Kidney tubule cell (primary cell): ENCODE data around the gene LMO2.

Experiments used
- DNase-seq: peaks from one replicate; pipeline ENCODE4 v3.0.0-alpha.2; 2018; ENCODE audit warnings: low spot score

LMO2 gene

DNA sequence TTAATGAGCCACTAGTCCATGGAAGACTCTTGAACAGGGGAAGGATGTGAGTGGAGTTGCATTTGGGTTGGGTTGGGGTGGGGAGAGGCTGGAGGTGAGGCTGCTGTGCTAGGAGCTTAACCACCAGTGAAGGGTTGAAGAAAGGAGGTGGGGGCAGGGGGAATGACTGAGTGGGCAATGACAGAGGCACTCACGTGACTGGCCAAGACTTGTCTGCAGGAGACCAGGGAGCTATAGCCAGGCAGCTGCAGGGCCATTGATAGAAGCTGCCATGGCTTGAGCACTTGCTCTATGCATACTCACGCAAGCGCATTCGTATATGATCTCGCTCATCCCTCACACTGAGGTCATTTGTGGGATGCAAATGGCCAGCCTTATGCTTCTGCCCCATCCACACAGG is 4.0 kb downstream of the LMO2 start:
- no peak for DNase-seq

- DNase-seq: no peak
Observed at GRCh38 chr11:33885338-33886005, 6.4 kb downstream of the LMO2 start.

DNA sequence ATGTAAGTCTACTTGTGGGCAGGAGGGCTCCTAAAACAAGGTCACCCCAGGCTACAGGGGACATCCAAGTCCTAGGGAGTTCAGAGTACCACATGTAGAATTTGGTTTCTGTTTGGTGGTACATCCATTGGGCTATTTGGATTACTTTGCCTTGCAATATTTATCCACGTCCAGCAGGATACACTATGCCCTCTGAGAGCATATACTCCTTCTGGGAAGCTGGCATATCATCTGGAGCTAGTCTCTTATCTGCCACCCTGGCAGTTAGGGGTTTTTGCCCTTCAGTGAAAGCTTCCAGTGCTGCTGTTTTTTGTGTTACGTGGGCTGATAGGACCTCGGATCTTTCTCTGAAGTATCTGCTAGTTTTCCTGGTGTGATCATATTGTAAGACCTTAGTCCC is 7.3 kb downstream of the LMO2 start:
- DNase-seq: no peak

DNA sequence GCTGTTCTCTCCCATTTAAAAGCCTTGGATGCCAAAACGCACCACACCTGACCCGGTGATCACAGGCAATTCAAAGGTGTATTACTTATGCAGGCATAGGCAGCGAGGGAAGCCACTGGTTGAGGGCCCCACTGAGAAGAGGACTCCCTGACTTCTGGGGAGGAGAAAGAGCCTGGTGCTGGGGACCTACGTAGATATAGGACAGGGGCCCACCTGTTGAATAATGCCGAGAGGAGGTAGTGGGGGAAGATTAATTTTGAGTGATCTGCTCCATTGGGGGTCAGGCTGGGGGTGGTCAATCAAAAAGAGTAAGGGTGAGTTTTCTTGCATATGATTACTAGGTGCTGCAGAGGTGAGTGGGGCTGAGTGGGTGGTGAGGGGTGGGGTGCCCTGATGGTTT is 7.8 kb downstream of the LMO2 start:
- no peak for DNase-seq

- DNase-seq: no peak
Observed at GRCh38 chr11:33881651-33882503, 10.0 kb downstream of the LMO2 start.

DNA sequence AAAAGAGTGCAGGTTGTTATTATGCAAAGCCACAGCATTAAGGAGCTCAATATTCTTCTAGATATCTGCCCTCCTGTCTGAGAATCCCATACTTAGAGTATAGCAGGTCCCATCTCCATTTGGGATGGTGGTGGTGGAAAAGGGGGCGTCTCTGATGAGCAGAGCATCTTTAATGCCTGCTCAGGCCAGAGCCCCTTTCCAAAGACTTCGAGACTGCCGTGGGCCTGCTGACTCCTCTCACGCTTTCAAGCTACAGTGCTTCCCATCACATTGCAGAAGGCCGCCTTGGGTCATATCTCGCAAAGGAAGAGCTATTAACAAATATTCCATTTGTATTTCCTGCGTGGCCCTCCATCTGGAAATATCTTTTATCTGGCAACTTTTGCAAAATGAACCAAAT is 10.9 kb downstream of the LMO2 start:
- DNase-seq: no peak

- DNase-seq: no peak
Observed at GRCh38 chr11:33879375-33879774, 12.5 kb downstream of the LMO2 start.

- no peak for DNase-seq
Observed at GRCh38 chr11:33877038-33877437, 14.8 kb downstream of the LMO2 start.

GRCh38 chr11:33875621-33876294 is 16.1 kb downstream of the LMO2 start:
- no peak for DNase-seq

GRCh38 chr11:33874910-33875490 is 16.9 kb downstream of the LMO2 start:
- no peak for DNase-seq

DNA sequence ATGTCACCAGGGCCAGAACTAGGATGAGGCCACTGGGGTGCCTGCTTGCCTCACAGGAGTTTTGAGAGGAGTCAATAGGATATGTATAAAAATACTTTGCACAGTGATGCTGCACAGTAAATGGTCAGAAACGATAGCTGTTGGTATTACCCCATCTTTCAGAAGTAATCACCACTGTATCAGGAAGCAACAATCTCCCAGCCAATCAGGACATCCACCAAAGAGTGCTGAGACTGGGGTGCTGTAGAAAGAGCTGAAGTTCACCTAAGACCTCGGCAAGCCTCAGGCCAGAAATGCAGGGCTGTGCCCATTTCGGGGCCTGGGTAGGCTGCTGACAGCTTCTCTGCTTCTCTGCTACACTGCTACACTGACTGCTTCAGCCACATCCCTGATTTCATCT is 17.4 kb downstream of the LMO2 start:
- no peak for DNase-seq

DNA sequence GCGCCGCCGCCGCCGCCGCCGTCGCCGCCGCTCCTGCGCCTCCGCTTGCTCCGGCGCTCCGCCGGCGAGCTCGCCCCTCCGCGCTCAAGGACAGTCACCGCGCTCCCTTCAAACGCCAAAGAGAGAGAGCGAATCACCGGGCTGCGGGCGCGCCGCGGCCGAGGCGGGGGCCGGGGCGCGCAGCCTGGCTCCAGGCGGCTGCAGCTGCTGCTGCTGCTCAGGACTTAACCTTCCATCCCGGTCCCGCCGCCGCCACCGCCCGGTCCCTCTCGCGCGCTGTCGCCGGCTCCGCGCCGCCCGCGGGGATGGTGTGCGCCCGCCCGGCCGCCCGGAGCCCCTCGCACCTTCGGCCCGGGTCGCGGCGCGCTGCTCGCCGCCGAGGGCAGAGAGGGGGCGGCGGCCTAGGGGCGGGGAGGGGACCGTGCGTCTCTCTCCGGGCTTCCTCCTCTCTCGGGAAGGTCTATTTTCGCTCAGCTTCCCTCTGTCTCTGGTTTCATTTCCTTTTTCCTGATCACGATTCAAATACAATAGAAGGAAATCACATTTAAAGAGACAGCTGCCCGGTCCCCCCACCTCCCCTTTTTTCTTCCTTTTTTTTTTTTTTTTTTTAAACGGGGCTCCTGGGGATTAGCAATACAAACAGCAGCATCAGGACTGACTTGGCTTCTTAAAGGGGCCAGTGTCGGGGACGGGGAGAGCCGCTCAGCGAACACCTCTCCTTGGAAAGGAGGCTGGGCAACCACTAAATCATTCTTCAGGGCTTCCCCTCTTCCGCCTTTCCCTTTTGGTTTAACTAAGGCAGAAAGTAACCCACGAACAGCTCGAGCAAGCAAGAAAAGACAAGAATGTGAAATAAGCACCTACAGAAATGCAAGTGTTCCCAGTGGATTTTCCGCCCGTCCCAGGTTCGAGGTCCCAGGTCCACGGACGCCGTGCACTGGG is 22.1 kb downstream of the LMO2 start:
- DNase-seq: peak; percentile 43

- no peak for DNase-seq
Observed at GRCh38 chr11:33868647-33869461, 23.0 kb downstream of the LMO2 start.

GRCh38 chr11:33867996-33868646 is 23.8 kb downstream of the LMO2 start:
- no peak for DNase-seq

GRCh38 chr11:33867561-33867960 is 24.3 kb downstream of the LMO2 start:
- no peak for DNase-seq

DNA sequence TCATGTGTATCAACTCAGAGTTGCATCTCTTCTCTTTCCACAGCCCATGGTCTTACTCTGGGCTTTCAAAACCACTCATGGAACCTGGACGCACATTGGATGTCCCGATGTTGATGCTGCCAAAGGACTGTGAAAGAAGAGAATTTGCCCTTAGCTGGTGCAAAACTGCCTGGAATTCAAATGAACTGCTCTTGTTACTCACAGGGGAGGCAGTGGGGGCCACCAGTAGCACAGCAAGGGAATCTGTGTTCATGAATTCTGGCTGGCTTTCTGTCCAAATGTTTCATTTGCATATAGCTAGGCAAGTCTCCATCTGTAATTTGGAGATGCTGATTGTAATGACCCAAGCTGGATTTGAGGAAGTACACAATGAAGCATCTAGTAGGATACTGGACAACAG is 24.9 kb downstream of the LMO2 start:
- no peak for DNase-seq

- no peak for DNase-seq
Observed at GRCh38 chr11:33864479-33864878, 27.4 kb downstream of the LMO2 start.

DNA sequence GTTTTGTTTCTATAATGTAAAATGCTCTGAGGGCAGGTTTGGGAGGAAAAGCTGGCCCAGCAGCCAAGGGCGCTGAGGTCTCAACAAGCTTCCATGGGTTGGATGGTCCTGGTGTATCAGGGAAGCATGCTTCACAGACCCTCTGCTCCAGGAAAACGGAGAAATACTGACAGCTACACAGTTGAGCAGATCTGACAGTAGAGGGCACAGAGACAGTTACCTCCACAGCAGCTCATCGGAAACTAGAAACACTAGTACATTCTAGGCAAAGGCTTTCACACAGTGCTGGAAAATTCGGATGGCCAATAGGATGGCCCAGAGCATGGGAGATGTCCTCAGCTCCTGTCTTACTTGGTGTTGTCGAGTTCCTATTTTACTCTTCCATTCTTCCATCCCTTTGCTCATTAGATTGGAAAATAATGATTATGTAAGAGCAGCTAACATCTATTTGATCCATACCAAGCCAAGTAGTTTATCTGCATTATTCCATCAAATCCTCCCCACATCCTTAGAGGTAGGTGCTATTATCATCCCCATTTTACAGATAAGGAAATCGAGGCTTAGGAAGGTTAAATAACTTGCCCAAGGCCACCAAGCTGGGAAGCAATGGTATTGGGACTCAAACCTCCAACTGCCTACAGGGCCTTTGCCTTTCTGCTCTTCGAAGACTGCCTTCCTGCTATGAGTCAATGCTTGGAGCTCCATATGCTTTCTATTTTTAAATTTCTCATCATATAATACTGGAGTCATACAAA is 28.3 kb downstream of the LMO2 start:
- DNase-seq: no peak

DNA sequence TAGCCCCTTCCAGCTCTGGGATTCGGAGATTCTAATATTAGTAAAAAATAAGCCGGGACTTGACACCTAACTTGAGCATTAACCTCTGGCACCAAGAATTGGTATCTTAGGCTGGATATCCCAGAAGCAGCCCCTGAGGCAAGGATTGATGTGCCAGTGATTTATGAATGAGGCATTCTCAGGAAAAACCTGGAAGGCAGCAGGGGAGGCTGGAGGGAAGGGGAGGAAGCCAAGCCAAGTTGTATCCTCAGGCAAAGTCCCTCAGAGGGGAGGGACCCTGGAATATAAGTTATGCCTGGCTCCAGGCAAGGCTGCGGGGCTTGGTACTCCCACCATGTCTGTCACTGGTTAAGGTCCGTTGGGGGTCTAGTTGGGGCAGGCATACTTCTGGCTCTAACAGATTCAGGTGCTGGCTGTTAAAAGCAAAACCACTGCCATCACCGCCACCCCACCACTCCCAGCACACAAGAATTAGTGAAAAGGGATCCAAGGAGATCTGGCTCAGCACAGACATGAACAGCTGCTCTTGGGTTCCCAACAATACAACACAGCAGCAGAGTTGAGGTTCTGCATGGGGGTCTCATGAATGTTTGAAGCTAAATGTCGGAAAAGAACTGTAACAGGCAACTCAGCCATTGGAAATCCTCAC is 29.8 kb downstream of the LMO2 start:
- no peak for DNase-seq
